Subcutaneous adipose tissue (tissue), 4 donors: ENCODE results near the gene MYO7B. TPM values are rescaled to one million over a fixed set of nuclear protein-coding genes. Genes with fewer than 3 reads are reported as not detected.

ENCODE experiments used
- total RNA-seq, 4 donors: library from RNA; depleted of rRNA; stranded (reverse); fragments of >200 nt; gene quantifications; one replicate each; pipeline ENCODE4 v1.1.0, GENCODE V29; 2016
- TF ChIP-seq, protein P1 (sequence below): fragments of 450-650 bp; IDR thresholded peaks from one replicate; pipeline ENCODE4 v1.5.1; 2016; ENCODE audit warnings: low read depth, mild to moderate bottlenecking, control low read depth, antibody characterized with exemption, moderate library complexity

MYO7B gene
- total RNA-seq = under 1 TPM in 3 of 4 donors, not detected in 1; 0.49 to 0.57 (median 0.51) TPM

DNA sequence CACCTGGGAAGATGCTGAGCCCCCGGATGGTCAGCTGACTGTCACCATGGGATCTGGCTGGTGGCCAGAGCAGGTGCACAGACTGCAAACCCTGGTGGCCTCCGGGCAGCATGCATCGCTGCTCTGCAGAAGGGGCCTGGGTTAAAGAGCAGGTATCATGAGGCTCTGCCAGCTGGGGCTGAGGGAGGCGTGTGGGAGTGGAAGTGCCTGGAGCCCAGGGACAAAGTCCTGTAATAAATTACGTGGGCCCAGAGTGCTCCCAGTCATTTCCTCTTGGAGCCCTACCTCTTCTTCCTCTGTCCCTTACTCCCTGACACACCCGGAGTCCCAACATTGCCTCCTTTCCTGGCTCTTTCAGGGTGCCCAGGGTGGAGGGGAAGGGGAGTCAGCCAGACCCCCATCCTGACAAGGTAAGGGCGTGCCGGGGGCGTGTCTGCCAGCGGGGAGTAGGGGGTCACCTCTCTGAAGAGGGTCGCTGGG lies at the start of gene MYO7B:
Gene MYO7B (plus strand): TSS at position 262 of the 480 bp plus-strand sequence. CDS start 24,040 bp downstream, outside the sequence.
- TF ChIP-seq, protein P1, sequence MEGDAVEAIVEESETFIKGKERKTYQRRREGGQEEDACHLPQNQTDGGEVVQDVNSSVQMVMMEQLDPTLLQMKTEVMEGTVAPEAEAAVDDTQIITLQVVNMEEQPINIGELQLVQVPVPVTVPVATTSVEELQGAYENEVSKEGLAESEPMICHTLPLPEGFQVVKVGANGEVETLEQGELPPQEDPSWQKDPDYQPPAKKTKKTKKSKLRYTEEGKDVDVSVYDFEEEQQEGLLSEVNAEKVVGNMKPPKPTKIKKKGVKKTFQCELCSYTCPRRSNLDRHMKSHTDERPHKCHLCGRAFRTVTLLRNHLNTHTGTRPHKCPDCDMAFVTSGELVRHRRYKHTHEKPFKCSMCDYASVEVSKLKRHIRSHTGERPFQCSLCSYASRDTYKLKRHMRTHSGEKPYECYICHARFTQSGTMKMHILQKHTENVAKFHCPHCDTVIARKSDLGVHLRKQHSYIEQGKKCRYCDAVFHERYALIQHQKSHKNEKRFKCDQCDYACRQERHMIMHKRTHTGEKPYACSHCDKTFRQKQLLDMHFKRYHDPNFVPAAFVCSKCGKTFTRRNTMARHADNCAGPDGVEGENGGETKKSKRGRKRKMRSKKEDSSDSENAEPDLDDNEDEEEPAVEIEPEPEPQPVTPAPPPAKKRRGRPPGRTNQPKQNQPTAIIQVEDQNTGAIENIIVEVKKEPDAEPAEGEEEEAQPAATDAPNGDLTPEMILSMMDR = no peak

DNA sequence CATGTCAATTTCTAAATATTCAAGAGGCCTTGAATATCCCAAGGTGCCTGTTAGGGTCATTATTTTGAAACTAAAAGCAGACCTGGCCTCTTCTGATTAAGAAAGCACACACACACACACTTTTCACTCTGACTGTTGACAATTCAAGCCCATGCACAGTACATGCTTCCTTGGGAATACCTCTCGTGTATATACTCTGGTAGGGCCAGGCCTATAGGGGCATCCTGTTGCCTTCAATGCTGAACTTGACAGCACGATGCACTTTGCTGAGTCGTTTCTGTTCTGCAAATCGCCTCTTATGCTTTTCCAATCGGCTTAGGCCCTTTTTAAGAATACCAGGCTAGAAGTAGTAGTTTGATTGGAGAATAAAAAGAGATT lies 49.8 kb upstream of the MYO7B start:
- TF ChIP-seq, protein P1 = no peak

DNA sequence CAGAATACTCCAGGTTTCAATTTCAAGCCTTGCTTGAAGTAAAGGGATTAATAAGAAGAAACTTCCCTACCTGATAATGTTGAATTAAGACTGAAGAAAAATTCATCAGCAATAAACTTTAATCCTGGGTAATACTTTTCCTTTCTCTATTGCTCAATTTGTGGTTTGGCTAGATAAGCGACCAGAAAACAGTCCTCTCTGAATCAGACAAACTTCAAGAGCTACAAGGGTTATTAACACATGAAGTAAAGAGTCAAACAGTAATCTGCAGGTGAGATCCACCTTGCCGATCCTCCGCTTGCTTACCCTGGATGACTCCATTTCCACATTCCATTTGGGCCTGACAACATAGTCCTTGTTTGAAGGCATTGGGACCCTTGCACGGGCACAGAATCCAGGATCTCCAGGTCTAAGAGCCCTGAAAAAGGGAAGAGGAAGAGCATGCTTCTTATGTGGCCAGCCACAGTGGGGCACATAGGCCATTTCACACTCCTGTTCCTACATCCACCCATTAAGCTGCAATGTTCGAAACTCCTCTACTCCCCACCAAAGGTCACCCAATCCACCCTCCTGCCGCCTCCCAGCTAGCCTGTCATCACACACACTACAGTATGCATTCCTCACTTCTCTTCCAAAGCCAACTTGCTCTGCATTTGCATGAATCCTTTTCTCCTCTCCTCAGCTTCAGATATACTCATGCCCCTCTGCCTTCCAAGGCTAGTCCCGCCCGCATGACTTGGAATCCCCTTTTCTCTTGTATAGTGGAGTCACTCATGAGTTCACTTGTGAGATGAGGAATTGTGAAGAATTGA lies 49.0 kb upstream of the MYO7B start:
- TF ChIP-seq, protein P1 = no peak

DNA sequence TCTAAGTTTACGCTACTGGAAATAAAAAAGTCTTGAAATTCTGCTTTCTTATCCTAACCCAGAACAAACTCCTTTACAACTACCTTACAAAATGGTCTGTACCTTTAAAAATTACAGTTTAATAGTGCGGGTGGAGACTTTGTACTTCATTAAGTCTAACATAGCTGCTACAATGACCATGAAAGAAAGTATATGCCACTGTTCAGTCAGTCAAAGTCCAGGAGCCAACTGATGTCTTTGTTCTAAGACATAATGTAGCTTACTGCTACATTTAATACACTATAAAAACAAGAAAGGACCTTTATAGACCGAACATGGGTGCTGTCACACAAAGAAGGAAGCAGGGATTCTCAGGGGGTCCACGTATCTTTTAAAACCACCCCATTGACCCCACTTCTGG lies 45.2 kb upstream of the MYO7B start:
- TF ChIP-seq, protein P1 = no peak

DNA sequence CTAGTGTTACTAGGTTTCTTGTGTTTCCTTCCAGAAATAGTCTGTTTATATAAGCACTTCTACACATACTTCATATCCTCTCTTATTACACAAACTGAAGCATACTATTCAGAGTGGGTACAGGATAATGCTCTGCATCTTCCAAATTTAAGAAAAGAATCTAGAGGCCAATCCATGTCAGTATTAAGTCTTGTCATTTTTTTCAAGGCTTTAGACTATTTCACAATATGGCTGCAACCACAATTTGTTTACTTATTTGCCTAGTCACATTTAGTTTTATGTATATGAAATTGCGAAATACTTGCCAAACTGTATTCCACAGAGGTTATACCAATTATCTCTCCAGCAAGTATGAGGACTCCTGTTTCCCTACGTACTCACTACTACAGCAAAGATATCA lies 37.1 kb upstream of the MYO7B start:
- TF ChIP-seq, protein P1 = no peak

DNA sequence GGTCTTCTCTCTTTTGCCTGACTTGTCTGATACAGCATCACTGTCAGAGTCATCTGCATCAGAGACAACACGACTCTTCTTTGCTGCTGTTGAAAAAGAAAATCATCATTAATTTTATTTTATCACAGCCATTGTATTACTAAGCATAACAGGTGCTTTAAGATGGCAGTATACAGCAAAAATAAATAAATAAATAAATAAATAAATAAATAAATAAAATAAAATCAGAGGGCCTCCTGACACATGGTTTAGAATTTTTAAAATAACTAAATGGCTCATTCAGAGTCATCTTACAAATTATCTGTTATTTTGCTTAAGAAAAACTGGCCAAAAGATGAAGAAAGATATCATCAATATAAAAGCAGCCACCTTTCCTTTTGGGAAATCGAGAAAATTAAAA lies 32.0 kb upstream of the MYO7B start:
- TF ChIP-seq, protein P1 = no peak

DNA sequence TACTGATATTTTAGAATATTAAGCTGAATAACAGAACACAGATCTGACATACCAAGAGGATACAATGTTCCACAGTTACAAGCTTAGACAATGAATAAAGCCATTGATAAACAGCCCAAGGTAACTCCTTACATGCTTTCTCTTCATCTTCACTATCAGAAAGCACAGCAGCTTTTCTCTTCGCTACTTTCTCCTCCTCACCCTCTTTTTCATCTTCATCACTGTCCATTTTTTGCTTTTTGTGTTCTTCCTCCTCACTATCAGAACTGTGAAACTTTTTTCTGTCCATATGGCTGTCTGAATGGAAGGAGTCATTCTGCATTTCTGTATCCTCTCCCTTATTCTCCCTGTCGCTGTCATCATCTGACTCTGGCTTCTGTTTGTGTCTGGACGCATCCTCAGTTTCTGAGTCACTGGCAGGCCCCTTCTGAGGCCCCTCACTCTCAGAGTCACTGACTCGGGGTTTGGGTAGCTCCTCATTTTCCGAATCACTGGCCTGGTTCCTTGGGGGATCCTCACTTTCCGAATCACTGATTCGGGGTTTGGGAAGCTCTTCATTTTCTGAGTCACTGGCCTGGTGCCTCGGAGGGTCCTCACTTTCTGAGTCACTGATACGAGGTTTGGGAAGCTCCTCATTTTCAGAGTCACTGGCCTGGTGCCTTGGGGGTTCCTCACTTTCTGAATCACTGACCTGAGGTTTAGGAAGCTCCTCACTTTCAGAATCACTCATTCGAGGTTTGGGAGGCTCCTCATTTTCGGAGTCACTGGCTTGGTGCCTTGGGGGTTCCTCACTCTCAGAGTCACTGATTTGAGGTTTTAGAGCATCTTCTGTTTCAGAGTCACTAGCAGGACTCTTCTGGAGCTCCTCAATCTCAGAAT lies 30.7 kb upstream of the MYO7B start:
- TF ChIP-seq, protein P1 = no peak
